GM12875 (cell line): ENCODE data around the gene SUDS3.

Experiments used
- H3K4me3 ChIP-seq: one replicate; pipeline ENCODE4 v1.5.1; 2011; ENCODE audit warnings: low read depth, low read length, control low read depth
- CTCF ChIP-seq: IDR thresholded peaks from 2 replicates; pipeline ENCODE4 v1.5.1; 2011; ENCODE audit warnings: low read depth, mild to moderate bottlenecking, control low read depth, inconsistent platforms, low read length, moderate library complexity, borderline replicate concordance; ENCODE audit not compliant: insufficient read depth

The SUDS3 gene

GRCh38 chr12:118374126-118374725 lies 2.1 kb upstream of the SUDS3 start:
- H3K4me3 ChIP-seq = no peak overlapping the region
- no peak for TF ChIP-seq CTCF

- TF ChIP-seq CTCF = no peak
Measured at GRCh38 chr12:118374909-118375308, 1.4 kb upstream of the SUDS3 start.

GRCh38 chr12:118375348-118375747 lies 1.0 kb upstream of the SUDS3 start:
- H3K4me3 ChIP-seq = no peak overlapping the region
- TF ChIP-seq CTCF = no peak

More at GRCh38 chr12:118374909-118375308, 1.4 kb upstream of the SUDS3 start:
- no peak overlapping the region for H3K4me3 ChIP-seq

GRCh38 chr12:118377021-118377883 lies 897 bp downstream of the SUDS3 start:
- peak overlapping the region; percentile 91 for H3K4me3 ChIP-seq
- no peak for TF ChIP-seq CTCF

GRCh38 chr12:118377884-118378470 lies 1.6 kb downstream of the SUDS3 start:
- peak; percentile 77 for TF ChIP-seq CTCF

GRCh38 chr12:118391424-118391823 lies 15.1 kb downstream of the SUDS3 start:
- no peak overlapping the region for H3K4me3 ChIP-seq
- no peak for TF ChIP-seq CTCF

More at GRCh38 chr12:118377884-118378470, 1.6 kb downstream of the SUDS3 start:
- peak overlapping the region; percentile 91 for H3K4me3 ChIP-seq
